Activated CD8-positive, alpha-beta memory T cell treated with anti-CD3 and anti-CD28 coated beads, Interleukin-2, amount 50 U/mL, for 4 hours (primary cell): Measurements from ENCODE around the gene CDH7.

Source experiments
- DNase-seq: peaks from one replicate; pipeline ENCODE4 v3.0.0-alpha.2; 2020

The CDH7 gene, protein sequence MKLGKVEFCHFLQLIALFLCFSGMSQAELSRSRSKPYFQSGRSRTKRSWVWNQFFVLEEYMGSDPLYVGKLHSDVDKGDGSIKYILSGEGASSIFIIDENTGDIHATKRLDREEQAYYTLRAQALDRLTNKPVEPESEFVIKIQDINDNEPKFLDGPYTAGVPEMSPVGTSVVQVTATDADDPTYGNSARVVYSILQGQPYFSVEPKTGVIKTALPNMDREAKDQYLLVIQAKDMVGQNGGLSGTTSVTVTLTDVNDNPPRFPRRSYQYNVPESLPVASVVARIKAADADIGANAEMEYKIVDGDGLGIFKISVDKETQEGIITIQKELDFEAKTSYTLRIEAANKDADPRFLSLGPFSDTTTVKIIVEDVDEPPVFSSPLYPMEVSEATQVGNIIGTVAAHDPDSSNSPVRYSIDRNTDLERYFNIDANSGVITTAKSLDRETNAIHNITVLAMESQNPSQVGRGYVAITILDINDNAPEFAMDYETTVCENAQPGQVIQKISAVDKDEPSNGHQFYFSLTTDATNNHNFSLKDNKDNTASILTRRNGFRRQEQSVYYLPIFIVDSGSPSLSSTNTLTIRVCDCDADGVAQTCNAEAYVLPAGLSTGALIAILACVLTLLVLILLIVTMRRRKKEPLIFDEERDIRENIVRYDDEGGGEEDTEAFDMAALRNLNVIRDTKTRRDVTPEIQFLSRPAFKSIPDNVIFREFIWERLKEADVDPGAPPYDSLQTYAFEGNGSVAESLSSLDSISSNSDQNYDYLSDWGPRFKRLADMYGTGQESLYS

DNA sequence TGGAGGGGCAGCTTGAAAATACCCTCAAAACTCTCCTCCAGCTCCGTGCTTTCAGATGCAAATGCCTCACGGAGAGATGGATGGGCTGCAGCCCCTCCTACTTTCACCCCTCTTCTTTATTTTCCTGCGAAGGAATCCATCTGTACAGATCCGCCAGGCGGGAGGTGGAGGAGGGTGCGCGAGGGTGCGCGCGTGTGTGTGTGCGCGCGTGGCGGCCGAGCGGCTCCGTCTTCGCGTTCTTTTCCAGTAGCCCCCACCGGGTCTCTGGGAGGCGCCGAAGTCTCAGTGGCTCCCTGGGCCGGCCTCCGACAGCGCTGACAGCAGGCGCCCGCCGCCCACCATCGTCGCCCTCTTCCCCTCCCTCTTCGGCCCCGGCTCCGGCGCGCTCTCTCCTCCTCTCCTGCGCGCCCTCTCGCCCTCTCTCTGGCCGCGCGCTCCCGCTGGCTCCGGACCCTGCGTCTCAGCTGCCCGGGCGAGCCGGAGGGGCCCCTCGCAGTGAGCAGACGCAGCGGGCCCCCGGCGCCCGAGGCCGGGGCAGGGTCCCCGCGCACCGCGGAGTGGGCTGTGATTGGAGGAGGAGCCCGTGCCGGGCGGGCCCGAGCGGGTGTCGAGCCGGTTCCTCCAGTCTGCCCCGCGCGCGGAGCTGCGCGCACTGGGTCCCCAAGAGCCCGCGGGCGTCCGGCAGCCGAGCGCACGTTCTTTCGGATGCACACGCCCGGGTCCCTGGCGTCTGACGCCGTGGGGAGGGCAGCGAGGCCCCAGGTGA lies at the start of gene CDH7:
CDH7 (plus strand) TSS at position 624 of the 766 bp plus-strand sequence. CDS start 11,831 bp downstream, outside the sequence.
- no peak for DNase-seq

DNA sequence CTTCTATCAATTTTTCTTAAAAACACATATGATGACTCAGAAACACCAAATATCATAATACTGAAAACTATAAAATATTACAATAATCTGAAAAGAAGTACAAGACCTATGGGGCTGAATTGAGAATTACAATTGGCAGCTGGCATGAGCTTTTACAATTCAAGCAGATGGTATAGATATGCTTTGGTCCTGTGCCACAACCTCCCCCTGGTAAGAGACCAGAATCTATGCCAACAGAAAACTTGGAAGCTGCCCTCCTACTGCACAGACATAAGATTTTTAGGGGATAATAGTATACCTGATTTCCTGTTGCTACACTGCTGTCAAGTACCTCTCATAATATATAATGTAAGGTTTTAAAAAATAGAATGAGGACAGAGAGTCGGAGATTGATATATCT lies 46.8 kb upstream of the CDH7 start:
- DNase-seq, result no peak

DNA sequence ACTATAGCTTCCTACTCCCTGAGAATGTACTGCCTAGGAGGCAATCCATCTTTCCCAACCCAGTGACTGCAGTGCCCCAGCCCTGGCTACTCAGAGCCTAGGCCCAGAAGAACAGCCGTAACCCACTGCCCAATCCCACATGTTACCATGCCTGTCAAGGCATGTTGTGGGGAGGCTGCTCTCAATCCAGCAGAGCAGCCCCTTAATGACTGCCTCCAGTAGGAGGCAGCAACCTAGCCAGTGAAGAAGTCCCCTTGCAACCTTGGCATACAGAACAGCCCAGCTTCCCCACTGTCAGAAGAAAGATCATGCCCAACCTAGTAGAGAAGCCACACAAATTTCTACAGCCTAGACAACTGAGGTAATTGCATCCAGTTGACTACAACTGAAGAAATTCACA lies 44.2 kb upstream of the CDH7 start:
- no peak for DNase-seq

GRCh38 chr18:65711493-65711892 lies 39.3 kb upstream of the CDH7 start:
- DNase-seq, result no peak

DNA sequence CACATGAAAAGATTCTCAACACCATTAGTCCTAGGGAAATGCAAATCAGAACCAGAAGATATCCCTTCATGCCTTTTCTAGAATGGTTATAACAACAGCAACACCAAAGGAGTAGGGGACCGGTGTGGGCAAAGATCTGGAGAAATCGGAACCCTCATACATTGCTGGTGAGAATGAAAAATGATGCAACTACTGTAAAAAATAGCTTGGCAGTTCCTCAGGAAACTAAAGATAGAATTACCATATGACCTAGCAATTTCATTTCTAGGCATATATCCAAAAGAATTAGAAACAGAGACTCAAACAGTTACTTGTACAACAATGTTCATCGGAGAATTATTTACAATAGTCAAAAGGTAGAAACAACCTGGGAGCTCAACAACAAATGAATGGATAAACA lies 29.2 kb upstream of the CDH7 start:
- no peak for DNase-seq

GRCh38 chr18:65725251-65726050 lies 25.4 kb upstream of the CDH7 start:
- no peak for DNase-seq

GRCh38 chr18:65735155-65735554 lies 15.7 kb upstream of the CDH7 start:
- DNase-seq, result no peak

GRCh38 chr18:65737471-65737955 lies 13.3 kb upstream of the CDH7 start:
- DNase-seq, result no peak

DNA sequence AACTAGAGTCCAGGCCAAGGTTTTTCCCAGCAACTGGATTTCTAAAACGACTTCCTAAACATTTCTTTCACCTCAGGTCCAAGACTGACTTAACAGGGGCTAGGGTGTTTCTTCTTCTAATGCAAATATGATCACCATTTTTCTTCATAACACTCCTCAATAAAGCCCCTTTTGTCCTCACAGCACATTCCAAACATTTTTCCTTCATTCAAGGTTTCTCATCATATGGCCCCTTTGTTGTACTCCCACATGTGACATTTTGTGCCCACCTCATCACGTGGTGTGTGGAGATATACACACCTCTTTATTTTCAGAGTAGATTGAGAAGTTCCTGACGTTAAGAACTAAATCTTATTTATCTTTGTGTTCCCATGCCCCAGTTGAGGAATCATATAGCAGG lies 3.9 kb upstream of the CDH7 start:
- no peak for DNase-seq

DNA sequence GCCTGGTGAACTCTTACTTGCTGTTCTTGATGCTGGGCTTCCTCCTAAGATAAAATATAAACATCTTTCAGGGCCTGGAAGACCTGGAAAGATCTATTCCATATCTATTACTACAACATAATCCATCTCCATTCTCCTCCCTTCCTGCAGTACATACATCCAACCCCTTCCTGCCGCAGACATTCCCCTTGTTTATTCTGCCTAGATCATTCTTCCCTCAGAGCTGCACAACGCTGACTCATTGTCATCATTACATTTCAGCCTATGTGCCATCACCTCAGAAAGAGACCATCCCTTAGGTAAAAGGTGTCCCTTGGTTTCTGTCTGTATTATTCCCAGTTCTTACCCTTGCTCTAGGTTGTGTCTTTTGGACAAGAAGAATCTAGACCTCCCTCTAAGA lies 2.5 kb upstream of the CDH7 start:
- DNase-seq, result no peak

GRCh38 chr18:65749841-65750240 lies 971 bp upstream of the CDH7 start:
- DNase-seq, result no peak

DNA sequence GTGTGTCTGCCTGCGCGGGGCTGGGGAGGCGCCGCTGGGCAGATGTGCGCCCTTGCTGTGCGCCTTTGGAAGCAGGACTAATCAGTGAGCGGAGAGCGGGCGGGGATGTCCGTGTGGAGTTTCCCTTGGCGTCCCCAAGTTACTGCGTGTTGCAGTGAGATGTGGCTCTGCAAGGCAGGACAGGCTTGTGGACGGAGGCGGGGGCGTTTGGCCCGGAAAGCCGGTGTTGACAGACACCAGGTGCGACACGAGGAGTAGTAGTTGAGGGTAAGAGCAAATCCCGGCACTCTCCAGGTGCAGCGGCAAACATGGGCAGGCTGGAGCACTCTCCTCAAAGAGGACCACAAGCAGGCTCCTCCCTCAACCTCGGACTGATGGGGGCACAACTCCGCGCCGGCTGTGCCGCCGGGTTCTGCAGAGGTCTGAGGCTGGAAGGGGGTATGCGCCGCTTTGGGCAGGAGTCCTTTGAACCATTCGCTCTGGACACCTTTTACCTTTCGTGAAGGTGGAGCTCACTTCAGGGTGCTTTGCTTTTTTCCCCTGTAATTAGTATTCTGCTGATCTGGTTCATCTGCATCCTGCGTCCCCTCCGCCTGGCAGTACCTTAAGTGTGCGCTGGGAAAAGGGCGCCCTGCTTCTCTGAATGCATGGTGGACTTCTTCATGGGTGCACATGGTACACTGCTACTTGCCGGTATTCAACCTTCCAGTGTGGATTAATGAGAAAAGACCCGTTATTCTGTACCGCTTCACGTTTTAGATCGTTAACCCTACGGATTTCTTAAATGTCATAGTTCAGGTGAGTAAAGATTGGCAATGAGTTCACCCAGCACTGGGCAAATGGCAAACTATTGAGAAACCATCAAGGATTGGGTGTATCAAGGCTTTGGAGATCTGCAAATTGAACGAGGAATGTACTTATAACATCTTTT lies 608 bp downstream of the CDH7 start:
- DNase-seq, result no peak

GRCh38 chr18:65752625-65753325 lies 2.0 kb downstream of the CDH7 start:
- no peak for DNase-seq

DNA sequence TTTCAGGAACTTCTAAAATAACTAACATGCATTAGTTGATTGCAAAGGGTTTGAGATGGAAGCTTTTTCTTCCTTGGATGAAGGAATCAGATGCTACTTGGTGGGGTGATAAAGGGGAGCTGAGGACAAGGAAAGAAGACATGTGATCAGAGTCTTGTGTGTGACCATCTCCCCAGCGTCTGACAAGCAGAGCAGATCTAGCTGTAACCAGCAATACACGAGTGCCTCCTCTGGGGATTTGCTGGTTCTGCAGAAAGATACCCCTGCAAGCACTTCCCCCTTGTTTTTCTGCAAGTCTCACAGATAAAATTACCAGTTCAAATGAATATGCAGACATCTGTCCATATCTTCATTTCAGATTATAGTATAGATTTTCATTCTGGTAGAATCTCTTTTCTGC lies 2.7 kb downstream of the CDH7 start:
- DNase-seq, result no peak

GRCh38 chr18:65754121-65754520 lies 3.3 kb downstream of the CDH7 start:
- no peak for DNase-seq

DNA sequence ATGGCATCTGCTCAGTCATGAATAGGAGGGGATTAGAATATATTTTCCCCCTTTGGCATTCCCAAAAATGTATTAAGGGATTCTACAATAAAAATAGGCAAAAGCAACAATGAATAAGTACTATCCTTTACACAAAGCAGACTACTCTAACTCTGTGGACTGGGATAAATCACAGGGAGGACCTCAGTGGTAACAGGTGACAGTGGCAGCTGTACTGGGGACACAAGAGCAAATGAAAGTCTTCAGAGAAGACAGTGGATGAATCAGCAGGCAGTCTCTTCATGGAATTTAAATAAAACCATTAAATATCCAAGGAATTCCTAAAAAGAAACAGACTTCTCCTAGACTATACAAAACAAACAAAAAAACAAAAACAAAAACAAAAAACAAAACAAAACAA lies 4.8 kb downstream of the CDH7 start:
- DNase-seq, result no peak

DNA sequence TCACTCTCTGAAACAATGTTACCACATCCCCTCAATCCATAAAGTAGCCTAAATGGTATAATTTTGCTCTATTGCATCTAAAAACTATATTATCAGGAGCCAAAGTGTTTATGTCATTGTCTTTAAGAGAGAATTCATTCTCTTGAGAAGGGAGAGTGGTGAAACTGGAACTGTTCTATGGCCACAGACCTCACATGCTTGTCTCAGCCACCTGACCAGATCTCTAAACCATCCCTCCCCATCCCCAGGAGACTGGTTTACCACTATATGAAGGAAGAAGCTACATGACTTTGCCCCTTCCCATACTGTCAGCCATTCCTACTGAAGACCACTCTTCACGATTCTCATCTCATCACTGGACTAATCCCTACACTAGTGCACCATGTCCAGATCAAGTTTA lies 9.6 kb downstream of the CDH7 start:
- no peak for DNase-seq

DNA sequence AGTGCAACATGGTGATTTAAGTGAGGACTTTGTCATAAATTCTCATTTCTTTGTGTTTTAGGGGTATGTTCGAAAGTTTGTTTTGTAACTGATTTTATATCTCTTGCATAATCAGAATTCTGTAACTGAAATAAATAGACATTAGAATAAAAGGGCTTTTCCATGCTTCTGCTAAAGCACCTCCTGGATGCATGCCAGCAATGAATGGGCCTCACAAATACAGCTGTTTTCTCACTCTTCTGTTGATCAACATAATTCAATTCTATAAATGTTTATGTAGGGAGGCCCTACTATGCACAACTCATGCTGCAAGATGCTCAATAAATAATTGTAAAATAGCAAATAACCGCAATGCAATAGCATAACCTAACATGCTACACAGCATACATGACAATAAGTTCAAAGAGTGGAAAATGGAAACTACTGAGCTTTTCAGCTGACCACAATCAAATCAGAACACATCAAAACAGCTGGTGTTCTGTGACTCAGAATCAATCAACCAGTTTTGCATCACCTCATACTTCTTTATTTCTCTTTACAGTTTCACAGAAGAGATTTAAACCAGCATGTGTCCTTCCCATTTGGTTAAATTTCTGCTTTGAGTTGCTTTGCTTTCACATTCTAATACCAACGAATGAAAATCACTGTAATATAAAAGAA lies 11.0 kb downstream of the CDH7 start:
- no peak for DNase-seq

DNA sequence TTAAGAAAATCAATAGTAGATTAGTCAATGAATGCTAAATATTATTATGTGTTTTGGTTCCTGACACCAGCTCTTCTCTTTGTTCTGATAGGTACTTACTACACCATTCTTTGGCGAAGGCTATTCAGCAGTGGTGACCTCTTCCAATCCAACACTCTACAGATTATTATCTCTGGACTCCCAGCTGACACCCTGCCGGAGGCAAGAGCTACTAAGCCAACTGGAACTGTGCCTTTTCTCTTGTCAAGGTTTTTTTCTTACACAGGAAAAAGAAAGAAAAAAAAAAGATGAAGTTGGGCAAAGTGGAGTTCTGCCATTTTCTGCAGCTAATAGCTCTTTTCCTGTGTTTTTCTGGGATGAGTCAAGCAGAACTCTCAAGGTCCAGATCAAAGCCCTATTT lies 11.7 kb downstream of the CDH7 start:
- no peak for DNase-seq

DNA sequence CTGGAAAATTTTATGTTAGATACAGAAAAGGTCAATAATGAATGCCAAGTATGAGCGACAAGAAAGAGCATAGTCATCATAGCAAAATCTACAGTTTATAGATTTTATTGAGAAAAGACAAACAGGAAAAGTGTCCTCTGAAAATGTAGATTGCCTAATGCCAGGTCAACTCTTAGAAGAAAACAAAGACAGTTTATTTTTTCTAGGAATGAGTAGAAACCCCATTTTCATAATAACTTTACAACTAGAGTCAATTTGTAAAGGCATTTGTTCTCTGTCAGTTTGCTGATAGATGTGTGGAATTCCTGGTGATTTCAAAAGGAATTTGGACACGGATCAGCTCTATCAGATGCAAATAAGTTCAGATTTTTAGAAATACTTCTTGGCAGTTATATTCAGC lies 16.6 kb downstream of the CDH7 start:
- no peak for DNase-seq
